Measurements from ENCODE around the gene BCAR1.
A peak's percentile ranks its signal among the peaks of the same experiment; 100 is the strongest.
"Not testable (repeated sequence)": the region's sequence is repeated elsewhere in the genome, so short reads cannot be mapped to it uniquely, and the experiment has no call there.

Gene BCAR1

GRCh38 chr16:75251280-75252048, at the start of gene BCAR1:
BCAR1 (minus strand) TSS chr16:75251624; CDS start chr16:75251482, 142 bp downstream.
- peak; percentile 97 for DNase-seq (ENCODE audit: low spot score)

- DNase-seq (ENCODE audit: low spot score): no peak
These were observed 46.8 kb upstream of the BCAR1 start for GRCh38 chr16:75298267-75298666.

GRCh38 chr16:75296606-75297005, 45.2 kb upstream of the BCAR1 start:
- no peak for DNase-seq (ENCODE audit: low spot score)

GRCh38 chr16:75294773-75295459, 43.5 kb upstream of the BCAR1 start:
- no peak for DNase-seq (ENCODE audit: low spot score)

- DNase-seq (ENCODE audit: low spot score): no peak
These were observed 42.3 kb upstream of the BCAR1 start for GRCh38 chr16:75293772-75294171.

- no peak for DNase-seq (ENCODE audit: low spot score)
These were observed 41.7 kb upstream of the BCAR1 start for GRCh38 chr16:75293173-75293572.

GRCh38 chr16:75292691-75293090, 41.3 kb upstream of the BCAR1 start:
- no peak for DNase-seq (ENCODE audit: low spot score)

GRCh38 chr16:75289189-75289588, 37.8 kb upstream of the BCAR1 start:
- no peak for DNase-seq (ENCODE audit: low spot score)

- DNase-seq (ENCODE audit: low spot score): no peak
These were observed 37.2 kb upstream of the BCAR1 start for GRCh38 chr16:75288596-75289120.

GRCh38 chr16:75288181-75288580, 36.8 kb upstream of the BCAR1 start:
- DNase-seq (ENCODE audit: low spot score): no peak

GRCh38 chr16:75287708-75288107, 36.3 kb upstream of the BCAR1 start:
- no peak for DNase-seq (ENCODE audit: low spot score)

GRCh38 chr16:75286389-75286788, 35.0 kb upstream of the BCAR1 start:
- DNase-seq (ENCODE audit: low spot score): no peak

- DNase-seq (ENCODE audit: low spot score): no peak
These were observed 31.2 kb upstream of the BCAR1 start for GRCh38 chr16:75282466-75283281.

GRCh38 chr16:75281826-75282225, 30.4 kb upstream of the BCAR1 start:
- no peak for DNase-seq (ENCODE audit: low spot score)

GRCh38 chr16:75281009-75281408, 29.6 kb upstream of the BCAR1 start:
- not testable (repeated sequence) for DNase-seq (ENCODE audit: low spot score)

- DNase-seq (ENCODE audit: low spot score): no peak
These were observed 28.9 kb upstream of the BCAR1 start for GRCh38 chr16:75280331-75280804.

GRCh38 chr16:75279305-75279704, 27.9 kb upstream of the BCAR1 start:
- DNase-seq (ENCODE audit: low spot score): no peak

GRCh38 chr16:75273054-75273925, 21.9 kb upstream of the BCAR1 start:
- no peak for DNase-seq (ENCODE audit: low spot score)

- DNase-seq (ENCODE audit: low spot score): not testable (repeated sequence)
These were observed 21.2 kb upstream of the BCAR1 start for GRCh38 chr16:75272629-75273028.

- no peak for DNase-seq (ENCODE audit: low spot score)
These were observed 20.7 kb upstream of the BCAR1 start for GRCh38 chr16:75272097-75272551.

GRCh38 chr16:75271441-75272096, 20.1 kb upstream of the BCAR1 start:
- DNase-seq (ENCODE audit: low spot score): no peak

All from ecto neural progenitor cell (in vitro differentiated cells).